NCI-H1417 treated with DMSO at 0.1 percent for 48 hours (cell line): ENCODE measurements around the gene UBA6.
"Not testable (repeated sequence)": the region's sequence is repeated elsewhere in the genome, so short reads cannot be mapped to it uniquely, and the experiment has no call there.

Experiments
- DNase-seq: peaks from one replicate; lab custom pipeline; 2025; lab: John Stamatoyannopoulos, UW

Gene UBA6

GRCh38 chr4:67700738-67701516 is at the start of gene UBA6:
Gene UBA6, minus strand, starts transcription at chr4:67701155. Its CDS starts 36 bp downstream, at chr4:67701119.
- DNase-seq = peak; percentile 75

- no peak for DNase-seq
These were observed 49.7 kb upstream of the UBA6 start for GRCh38 chr4:67750691-67751090.

GRCh38 chr4:67749286-67749685 is 48.3 kb upstream of the UBA6 start:
- no peak for DNase-seq

- DNase-seq = peak; percentile 5
These were observed 46.0 kb upstream of the UBA6 start for GRCh38 chr4:67746797-67747495.

- no peak for DNase-seq
These were observed 43.8 kb upstream of the UBA6 start for GRCh38 chr4:67744561-67745283.

GRCh38 chr4:67743194-67743593 is 42.2 kb upstream of the UBA6 start:
- DNase-seq = no peak

GRCh38 chr4:67736262-67736661 is 35.3 kb upstream of the UBA6 start:
- no peak for DNase-seq

GRCh38 chr4:67735325-67735724 is 34.4 kb upstream of the UBA6 start:
- DNase-seq = no peak

GRCh38 chr4:67730511-67730910 is 29.6 kb upstream of the UBA6 start:
- not testable (repeated sequence) for DNase-seq

- DNase-seq = no peak
These were observed 26.3 kb upstream of the UBA6 start for GRCh38 chr4:67727124-67727850.

GRCh38 chr4:67725981-67726380 is 25.0 kb upstream of the UBA6 start:
- DNase-seq = no peak

- DNase-seq = no peak
These were observed 24.2 kb upstream of the UBA6 start for GRCh38 chr4:67725132-67725531.

- no peak for DNase-seq
These were observed 23.0 kb upstream of the UBA6 start for GRCh38 chr4:67723949-67724348.

- DNase-seq = no peak
These were observed 22.4 kb upstream of the UBA6 start for GRCh38 chr4:67723341-67723740.

GRCh38 chr4:67721770-67722597 is 21.0 kb upstream of the UBA6 start:
- DNase-seq = no peak

- DNase-seq = no peak
These were observed 20.4 kb upstream of the UBA6 start for GRCh38 chr4:67721315-67721769.

GRCh38 chr4:67719953-67720617 is 19.1 kb upstream of the UBA6 start:
- no peak for DNase-seq

GRCh38 chr4:67718848-67719247 is 17.9 kb upstream of the UBA6 start:
- no peak for DNase-seq

GRCh38 chr4:67717586-67717985 is 16.6 kb upstream of the UBA6 start:
- no peak for DNase-seq

GRCh38 chr4:67714955-67715354 is 14.0 kb upstream of the UBA6 start:
- DNase-seq = no peak

- no peak for DNase-seq
These were observed 13.3 kb upstream of the UBA6 start for GRCh38 chr4:67714248-67714583.
